Effector memory CD4-positive, alpha-beta T cell (primary cell): ENCODE data around the gene RAMP1.

Source experiments
- DNase-seq, 3 donors: peaks; one replicate each; pipeline ENCODE4 v3.0.0-alpha.2; 2020
- H3K27ac ChIP-seq: 2 replicates; pipeline ENCODE4 v1.7.0; 2013; ENCODE audit warnings: mild to moderate bottlenecking, low read length, moderate library complexity; ENCODE audit not compliant: insufficient read depth, poor library complexity, severe bottlenecking
- H3K27me3 ChIP-seq: replicated peaks from 2 replicates; pipeline ENCODE4 v1.7.0; 2013; ENCODE audit warnings: mild to moderate bottlenecking, low read length; ENCODE audit not compliant: insufficient read depth, control insufficient read depth, poor library complexity, severe bottlenecking
- H3K36me3 ChIP-seq: 2 replicates; pipeline ENCODE4 v1.7.0; 2013; ENCODE audit warnings: mild to moderate bottlenecking, low read length, moderate library complexity; ENCODE audit not compliant: control insufficient read depth, insufficient read depth
- H3K4me1 ChIP-seq: 2 replicates; pipeline ENCODE4 v1.7.0; 2013; ENCODE audit warnings: low read length, mild to moderate bottlenecking; ENCODE audit not compliant: control insufficient read depth, insufficient read depth, poor library complexity, severe bottlenecking
- H3K4me3 ChIP-seq: 2 replicates; pipeline ENCODE4 v1.7.0; 2013; ENCODE audit warnings: low read length, low read depth, mild to moderate bottlenecking; ENCODE audit not compliant: insufficient read depth, poor library complexity, severe bottlenecking
- H3K9me3 ChIP-seq: 2 replicates; pipeline ENCODE4 v1.7.0; 2013; ENCODE audit warnings: mild to moderate bottlenecking, low read length, moderate library complexity; ENCODE audit not compliant: control insufficient read depth

Gene RAMP1

GRCh38 chr2:237913193-237913917 is 53.9 kb downstream of the RAMP1 start:
- Histone ChIP-seq H3K27me3 (no peaks in the 10 kb centered on the region), H3K4me1 (no peaks in the 10 kb centered on the region), H3K36me3 (no peaks in the 10 kb centered on the region), H3K4me3 (no peak overlapping the region), H3K9me3 (no peaks in the 10 kb centered on the region), H3K27ac (no peak overlapping the region)
- DNase-seq = no peak

GRCh38 chr2:237915576-237915975 is 56.2 kb downstream of the RAMP1 start:
- no peaks in the 10 kb centered on the region for H3K4me1 ChIP-seq
- H3K27ac ChIP-seq = no peak overlapping the region
- H3K27me3 ChIP-seq = no peaks in the 10 kb centered on the region
- DNase-seq = no peak
- no peak overlapping the region for H3K4me3 ChIP-seq
- no peaks in the 10 kb centered on the region for H3K9me3 ChIP-seq
- H3K36me3 ChIP-seq = no peaks in the 10 kb centered on the region

- Histone ChIP-seq H3K27ac (no peak overlapping the region), H3K9me3 (no peaks in the 10 kb centered on the region), H3K36me3 (no peaks in the 10 kb centered on the region), H3K4me3 (no peak overlapping the region), H3K4me1 (no peaks in the 10 kb centered on the region), H3K27me3 (no peaks in the 10 kb centered on the region)
- no peak for DNase-seq
These were observed 56.9 kb downstream of the RAMP1 start for GRCh38 chr2:237916296-237916695.

- Histone ChIP-seq H3K27ac (no peak overlapping the region), H3K9me3 (no peaks in the 10 kb centered on the region), H3K27me3 (no peaks in the 10 kb centered on the region)
These were observed 58.4 kb downstream of the RAMP1 start for GRCh38 chr2:237917696-237918374.

GRCh38 chr2:237919593-237919992 is 60.2 kb downstream of the RAMP1 start:
- H3K36me3 ChIP-seq = no peaks in the 10 kb centered on the region
- H3K27me3 ChIP-seq = no peaks in the 10 kb centered on the region
- H3K4me1 ChIP-seq = peaks cover 4% of the 10 kb centered on the region
- H3K4me3 ChIP-seq = no peak overlapping the region
- no peak overlapping the region for H3K27ac ChIP-seq
- no peaks in the 10 kb centered on the region for H3K9me3 ChIP-seq
- no peak for DNase-seq

More at GRCh38 chr2:237917696-237918374, 58.4 kb downstream of the RAMP1 start:
- H3K4me3 ChIP-seq = no peak overlapping the region
- no peaks in the 10 kb centered on the region for H3K36me3 ChIP-seq
- DNase-seq = no peak
- H3K4me1 ChIP-seq = no peaks in the 10 kb centered on the region

GRCh38 chr2:237920673-237921072 is 61.2 kb downstream of the RAMP1 start:
- no peaks in the 10 kb centered on the region for H3K36me3 ChIP-seq
- H3K27ac ChIP-seq = no peak overlapping the region
- peaks cover 4% of the 10 kb centered on the region for H3K4me1 ChIP-seq
- H3K9me3 ChIP-seq = no peaks in the 10 kb centered on the region
- no peak overlapping the region for H3K4me3 ChIP-seq
- no peaks in the 10 kb centered on the region for H3K27me3 ChIP-seq
- no peak for DNase-seq

GRCh38 chr2:237921967-237922492 is 62.6 kb downstream of the RAMP1 start:
- Histone ChIP-seq H3K9me3 (no peaks in the 10 kb centered on the region), H3K36me3 (no peaks in the 10 kb centered on the region), H3K4me3 (no peak overlapping the region), H3K27ac (no peak overlapping the region), H3K27me3 (no peaks in the 10 kb centered on the region), H3K4me1 (peaks cover 8% of the 10 kb centered on the region)
- no peak for DNase-seq

GRCh38 chr2:237922641-237923361 is 63.4 kb downstream of the RAMP1 start:
- no peak for DNase-seq
- no peak overlapping the region for H3K27ac ChIP-seq
- H3K9me3 ChIP-seq = no peaks in the 10 kb centered on the region
- H3K36me3 ChIP-seq = no peaks in the 10 kb centered on the region
- H3K4me3 ChIP-seq = no peak overlapping the region
- peaks cover 8% of the 10 kb centered on the region for H3K4me1 ChIP-seq
- H3K27me3 ChIP-seq = no peaks in the 10 kb centered on the region

- Histone ChIP-seq H3K27ac (no peak overlapping the region), H3K4me1 (peaks cover 8% of the 10 kb centered on the region), H3K4me3 (no peak overlapping the region), H3K36me3 (no peaks in the 10 kb centered on the region), H3K27me3 (no peaks in the 10 kb centered on the region), H3K9me3 (no peaks in the 10 kb centered on the region)
- DNase-seq = peak; percentile 46 to 62 (median 54)
These were observed 64.2 kb downstream of the RAMP1 start for GRCh38 chr2:237923481-237924163.
